SK-MEL-5 (cell line): ENCODE measurements around the gene AGFG1. TPM values are rescaled to one million over a fixed set of nuclear protein-coding genes. Genes with fewer than 3 reads are reported as not detected.

Source experiments
- total RNA-seq: library from RNA; depleted of rRNA; stranded (reverse); fragments of >200 nt; shearing (Covaris generic); gene quantifications from 2 replicates; pipeline ENCODE4 v1.2.3, GENCODE V29; 2014; rRNA removed

The AGFG1 gene
- total RNA-seq, 1 experiment from 2014 or later, result 134 TPM

Other genes starting within 250 kb of the AGFG1 start
- 126 and 144 TPM in 2 replicates for gene MFF, start 146.9 kb upstream of the AGFG1 start, total RNA-seq
- not detected in 2 replicates for gene TM4SF20, start 92.8 kb upstream of the AGFG1 start, total RNA-seq
- not detected in 2 replicates for gene SCYGR1, start 84.2 kb upstream of the AGFG1 start, total RNA-seq
- gene SCYGR2, start 126.7 kb downstream of the AGFG1 start, total RNA-seq, result not detected in 2 replicates
- not detected in 2 replicates for gene SCYGR3, start 142.7 kb downstream of the AGFG1 start, total RNA-seq
- not detected in 2 replicates for gene SCYGR4, start 145.3 kb downstream of the AGFG1 start, total RNA-seq
- not detected in 2 replicates for gene SCYGR5, start 194.6 kb downstream of the AGFG1 start, total RNA-seq
- gene SLC19A3, start 245.9 kb downstream of the AGFG1 start, total RNA-seq, result 1.4 and 1.6 TPM in 2 replicates